Activated CD4-positive, alpha-beta T cell treated with anti-CD3 and anti-CD28 coated beads for 48 hours (primary cell): Measurements from ENCODE around the gene TEX26.

Experiments
- DNase-seq: peaks from one replicate; pipeline ENCODE4 v3.0.0-alpha.2; 2020

The TEX26 gene

DNA sequence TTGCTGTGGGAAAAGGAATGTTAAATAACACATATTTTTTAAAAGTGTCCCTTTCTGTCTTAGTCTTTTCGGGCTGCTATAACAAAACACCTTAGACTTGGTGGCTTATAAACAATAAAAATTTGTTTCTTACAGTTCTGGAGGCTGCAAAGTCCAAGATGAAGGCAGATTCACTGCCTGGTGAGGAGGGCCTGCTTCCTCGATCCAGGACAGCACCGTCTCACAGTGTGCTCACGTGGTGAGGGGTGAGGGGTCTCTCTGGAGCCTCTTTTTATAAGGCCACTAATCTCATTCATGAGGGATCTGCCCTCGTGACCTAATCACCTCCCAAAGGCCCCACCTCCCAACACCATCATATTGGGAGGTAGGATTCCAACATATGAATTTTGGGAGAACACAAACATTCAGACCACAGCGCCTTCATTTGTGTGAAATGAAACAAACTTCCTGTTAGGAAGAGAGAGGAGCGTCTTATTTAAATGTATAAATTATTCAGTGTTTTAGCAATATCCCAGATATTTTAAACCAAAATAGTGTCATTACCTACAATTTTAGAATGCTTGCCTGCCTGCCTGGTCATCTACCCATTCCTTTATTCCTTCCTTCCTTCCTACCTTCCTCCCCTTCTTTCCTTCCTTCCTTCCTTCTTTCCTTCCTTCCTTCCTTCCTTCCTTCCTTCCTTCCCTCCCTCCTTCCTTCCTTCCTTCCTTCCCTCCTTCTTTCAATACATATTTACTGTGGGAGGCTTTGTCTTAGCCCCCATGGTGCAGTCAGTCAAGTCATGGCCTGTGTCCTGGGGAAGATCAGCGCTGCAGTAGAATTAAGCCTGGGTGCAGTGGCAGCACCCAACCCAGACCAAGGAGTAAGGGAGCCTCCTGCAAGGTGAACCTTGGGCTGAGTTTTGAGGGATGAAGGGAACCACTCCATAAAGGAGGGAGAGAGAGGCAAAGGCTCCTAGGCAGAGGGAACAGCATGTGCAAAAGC is 84.2 kb downstream of the TEX26 start:
- no peak for DNase-seq

DNA sequence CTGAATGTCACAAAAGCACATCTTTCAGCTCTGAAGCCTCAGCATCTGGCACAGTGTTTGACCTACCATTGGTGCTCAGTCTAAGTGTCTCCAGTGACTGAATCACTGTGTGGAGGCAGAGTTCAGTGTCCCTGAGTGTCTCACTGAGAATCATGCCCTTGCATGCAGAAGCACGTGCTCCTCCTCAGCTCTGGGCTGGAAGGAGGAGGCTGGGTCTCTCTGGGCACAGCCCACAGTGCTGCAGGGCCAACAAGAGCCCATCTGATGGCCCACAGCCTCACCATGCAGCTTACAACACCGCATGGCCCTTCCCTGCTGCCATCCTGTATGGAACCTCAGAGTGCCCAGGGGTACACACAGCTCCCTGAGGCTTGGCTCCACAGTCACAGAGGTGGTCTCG is 86.1 kb downstream of the TEX26 start:
- no peak for DNase-seq

DNA sequence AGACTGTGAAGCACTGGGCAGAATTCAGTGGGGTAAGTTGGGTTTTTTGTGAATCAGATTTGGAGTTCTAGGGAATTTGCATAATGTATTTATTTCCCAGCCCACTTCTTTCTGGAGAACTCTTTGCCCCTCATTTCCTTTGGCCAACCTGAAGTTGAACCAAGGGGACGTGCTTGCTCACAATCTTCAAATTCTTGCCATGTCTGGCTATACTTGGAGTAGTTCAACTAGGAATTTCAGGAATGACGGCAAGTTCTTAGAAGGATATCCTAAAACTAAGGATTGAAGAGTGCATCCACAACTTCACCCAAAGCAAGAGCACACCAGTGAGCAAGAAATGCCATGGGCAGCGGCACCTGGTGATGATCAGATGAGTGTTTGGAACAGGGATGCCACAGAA is 88.5 kb downstream of the TEX26 start:
- no peak for DNase-seq

DNA sequence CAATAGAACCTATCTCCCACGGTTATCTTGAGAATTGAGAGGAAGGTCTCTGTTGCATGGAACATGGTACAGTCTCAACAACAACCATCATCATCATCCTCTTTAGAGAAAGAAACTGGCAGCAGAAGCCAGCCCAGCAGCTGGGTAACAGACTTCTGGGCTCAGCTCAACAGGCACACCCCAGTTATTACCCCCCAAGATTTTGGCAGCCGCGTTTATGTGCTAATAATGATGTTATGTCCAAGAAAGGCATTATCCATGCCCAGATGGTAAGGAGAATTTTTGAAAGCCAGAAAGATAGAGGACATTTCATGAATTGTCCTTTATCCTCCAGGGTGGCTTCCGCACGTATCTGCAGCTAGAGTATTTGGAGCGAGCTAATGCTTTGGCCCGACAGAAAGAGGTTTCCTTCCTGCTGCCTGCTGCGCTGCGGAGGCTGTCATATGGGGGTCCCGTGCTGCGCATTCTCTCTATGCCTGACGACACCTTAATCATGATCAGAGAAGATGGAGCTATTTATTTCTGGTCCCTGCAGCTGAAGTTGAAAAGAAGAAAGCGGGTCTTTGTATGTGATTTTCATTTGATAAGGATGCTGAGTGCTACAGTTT is 89.9 kb downstream of the TEX26 start:
- no peak for DNase-seq

DNA sequence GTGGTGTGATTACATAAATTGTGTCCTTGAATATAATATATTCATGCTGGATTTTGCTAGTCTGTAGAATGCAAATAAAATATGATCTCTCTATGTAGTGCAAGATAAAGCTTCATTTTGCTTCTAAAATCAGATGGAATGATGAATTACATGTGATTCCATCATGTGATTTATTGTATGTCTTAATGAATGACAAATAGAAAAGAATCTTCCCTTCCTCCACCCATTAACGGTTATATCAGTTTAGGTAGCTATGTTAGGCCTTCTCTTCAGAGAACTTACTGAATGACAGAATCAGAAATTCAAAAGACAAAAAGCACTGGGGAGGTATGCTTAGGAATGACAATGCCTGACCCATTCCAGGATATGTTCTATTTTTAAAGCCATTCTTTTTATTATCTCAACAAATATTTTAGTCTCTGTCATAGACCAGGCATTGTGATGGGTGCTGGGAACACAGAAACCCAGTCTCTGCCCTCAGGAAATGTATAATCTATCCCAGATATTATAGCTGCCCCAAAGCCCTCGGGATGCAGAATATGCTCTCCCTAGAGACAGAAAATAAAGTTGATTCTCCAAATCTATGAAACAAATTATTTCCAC is 90.6 kb downstream of the TEX26 start:
- no peak for DNase-seq
